ENCODE results near the gene GALNT16. TPM values are rescaled to one million over a fixed set of nuclear protein-coding genes. Genes with fewer than 3 reads are reported as not detected.
A peak's percentile ranks its signal among the peaks of the same experiment; 100 is the strongest.

The GALNT16 gene
- total and polyA plus RNA-seq, 7 donors, result 2.4 to 20.5 (median 5.3) TPM; not detected in 1

DNA sequence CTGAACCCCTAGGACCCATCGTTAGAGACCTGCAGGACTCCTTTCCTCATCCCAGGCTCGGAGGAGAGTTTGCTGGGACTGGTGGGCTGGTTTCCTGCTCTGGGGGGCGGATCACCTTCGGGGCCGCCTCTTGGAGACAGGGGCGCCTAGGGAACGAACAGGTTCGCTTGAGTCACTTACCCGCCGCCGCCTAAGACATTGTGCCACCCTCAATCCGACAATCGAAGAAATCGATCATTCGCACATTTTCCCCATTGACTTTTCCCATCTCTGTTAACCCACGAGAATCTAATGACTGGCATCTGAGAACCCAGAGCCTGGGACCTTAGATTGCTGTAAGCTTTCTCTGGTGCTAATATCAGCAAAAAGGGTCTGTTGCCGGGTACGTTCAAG is 138.9 kb downstream of the GALNT16 start:
- peaks cover 0 to 55% (median 43%) of the 10 kb centered on the region in 4 donors for H3K4me1 ChIP-seq
- peak overlapping the region; percentile 71 to 91 (median 84) for H3K4me3 ChIP-seq
- no peak for DNase-seq
- H3K27me3 ChIP-seq, result no peaks in the 10 kb centered on the region
- TF ChIP-seq, protein P1, sequence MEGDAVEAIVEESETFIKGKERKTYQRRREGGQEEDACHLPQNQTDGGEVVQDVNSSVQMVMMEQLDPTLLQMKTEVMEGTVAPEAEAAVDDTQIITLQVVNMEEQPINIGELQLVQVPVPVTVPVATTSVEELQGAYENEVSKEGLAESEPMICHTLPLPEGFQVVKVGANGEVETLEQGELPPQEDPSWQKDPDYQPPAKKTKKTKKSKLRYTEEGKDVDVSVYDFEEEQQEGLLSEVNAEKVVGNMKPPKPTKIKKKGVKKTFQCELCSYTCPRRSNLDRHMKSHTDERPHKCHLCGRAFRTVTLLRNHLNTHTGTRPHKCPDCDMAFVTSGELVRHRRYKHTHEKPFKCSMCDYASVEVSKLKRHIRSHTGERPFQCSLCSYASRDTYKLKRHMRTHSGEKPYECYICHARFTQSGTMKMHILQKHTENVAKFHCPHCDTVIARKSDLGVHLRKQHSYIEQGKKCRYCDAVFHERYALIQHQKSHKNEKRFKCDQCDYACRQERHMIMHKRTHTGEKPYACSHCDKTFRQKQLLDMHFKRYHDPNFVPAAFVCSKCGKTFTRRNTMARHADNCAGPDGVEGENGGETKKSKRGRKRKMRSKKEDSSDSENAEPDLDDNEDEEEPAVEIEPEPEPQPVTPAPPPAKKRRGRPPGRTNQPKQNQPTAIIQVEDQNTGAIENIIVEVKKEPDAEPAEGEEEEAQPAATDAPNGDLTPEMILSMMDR (IDR thresholded peaks at IDR 0.05), result no peak
- TF ChIP-seq POLR2AphosphoS5 (IDR thresholded peaks at IDR 0.05) (no peak), EP300 (IDR thresholded peaks at IDR 0.05) (no peak), POLR2A (IDR thresholded peaks at IDR 0.05) (no peak)
- no peaks in the 10 kb centered on the region for H3K9me3 ChIP-seq
- peaks cover 4 to 25% (median 18%) of the 10 kb centered on the region in 4 donors for H3K36me3 ChIP-seq
- peak overlapping the region; percentile 88 to 94 (median 90) for H3K27ac ChIP-seq
- 1% methylated on average over 18 of the region's 18 CpGs for WGBS, 2 donors
- intact Hi-C loops (cut with DNase I), result loop anchor here (2.0 to 10.0 kb wide), 4 partner anchors 60 to 363 kb away; partner anchors contain the start of gene DCAF5

DNA sequence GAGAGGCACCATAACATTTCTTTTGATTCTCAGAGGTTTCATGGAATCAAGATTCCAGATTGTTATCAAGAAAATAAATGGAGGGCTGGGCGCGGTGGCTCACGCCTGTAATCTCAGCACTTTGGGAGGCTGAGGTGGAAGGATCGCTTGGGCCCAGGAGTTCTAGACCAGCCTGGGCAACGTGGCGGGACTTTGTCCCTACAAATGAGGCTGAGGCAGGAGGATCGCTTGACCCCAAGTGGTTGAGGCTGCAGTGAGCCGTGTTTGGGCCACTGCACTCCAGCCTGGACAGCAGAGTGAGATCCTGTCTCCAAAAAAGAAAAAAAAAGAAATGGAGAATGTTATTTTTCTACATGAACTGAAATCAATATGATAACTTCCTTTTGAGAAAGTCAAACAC is 139.8 kb downstream of the GALNT16 start:
- no peak for DNase-seq
- H3K27ac ChIP-seq, result no peak overlapping the region
- no peaks in the 10 kb centered on the region for H3K27me3 ChIP-seq
- H3K9me3 ChIP-seq, result no peaks in the 10 kb centered on the region
- TF ChIP-seq POLR2A (IDR thresholded peaks at IDR 0.05) (no peak), POLR2AphosphoS5 (IDR thresholded peaks at IDR 0.05) (no peak), EP300 (IDR thresholded peaks at IDR 0.05) (no peak)
- TF ChIP-seq, protein P1 (IDR thresholded peaks at IDR 0.05), result no peak
- peaks cover 1 to 16% (median 11%) of the 10 kb centered on the region in 4 donors for H3K36me3 ChIP-seq
- H3K4me3 ChIP-seq, result peak overlapping the region in 3 of 4 donors; percentile 71 to 90 (median 78)
- WGBS, 2 donors, result 90 to 93% methylated on average over 8 of the region's 8 CpGs
- peaks cover 0 to 55% (median 43%) of the 10 kb centered on the region in 4 donors for H3K4me1 ChIP-seq
- intact Hi-C loops (cut with DNase I), result loop anchor here (2.0 to 10.0 kb wide), 4 partner anchors 59 to 363 kb away; partner anchors contain the start of gene DCAF5

DNA sequence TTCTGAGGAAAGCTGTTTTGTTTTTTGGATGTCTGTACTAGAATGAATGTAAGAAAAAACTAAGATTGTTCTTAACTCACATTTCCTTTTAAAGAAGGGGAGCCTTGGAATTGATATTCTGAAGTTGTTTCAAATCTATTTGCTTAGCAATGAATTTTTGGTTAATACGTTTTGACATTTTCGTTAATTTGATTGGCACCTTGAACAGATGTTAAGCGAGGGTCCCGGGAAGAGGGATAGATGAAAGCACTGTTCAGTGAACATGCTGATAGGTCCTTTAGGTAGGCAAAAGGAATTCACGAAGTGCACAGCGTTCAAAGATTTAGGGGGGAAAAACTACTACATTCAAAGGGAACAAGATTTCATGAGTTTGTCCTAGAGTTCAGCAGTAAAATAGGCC is 140.2 kb downstream of the GALNT16 start:
- WGBS, 2 donors, result 91 to 93% methylated on average over 6 of the region's 6 CpGs
- H3K9me3 ChIP-seq, result no peaks in the 10 kb centered on the region
- DNase-seq, result no peak
- H3K36me3 ChIP-seq, result peaks cover 0 to 12% (median 7%) of the 10 kb centered on the region in 4 donors
- intact Hi-C loops (cut with DNase I), result no loop called here
- no peak overlapping the region for H3K27ac ChIP-seq
- no peaks in the 10 kb centered on the region for H3K27me3 ChIP-seq
- H3K4me3 ChIP-seq, result peak overlapping the region in 1 of 4 donors; percentile 90
- no peak for TF ChIP-seq EP300 (IDR thresholded peaks at IDR 0.05)
- no peak for TF ChIP-seq POLR2A (IDR thresholded peaks at IDR 0.05)
- no peak for TF ChIP-seq POLR2AphosphoS5 (IDR thresholded peaks at IDR 0.05)
- TF ChIP-seq, protein P1 (IDR thresholded peaks at IDR 0.05), result no peak
- peaks cover 0 to 55% (median 43%) of the 10 kb centered on the region in 4 donors for H3K4me1 ChIP-seq

DNA sequence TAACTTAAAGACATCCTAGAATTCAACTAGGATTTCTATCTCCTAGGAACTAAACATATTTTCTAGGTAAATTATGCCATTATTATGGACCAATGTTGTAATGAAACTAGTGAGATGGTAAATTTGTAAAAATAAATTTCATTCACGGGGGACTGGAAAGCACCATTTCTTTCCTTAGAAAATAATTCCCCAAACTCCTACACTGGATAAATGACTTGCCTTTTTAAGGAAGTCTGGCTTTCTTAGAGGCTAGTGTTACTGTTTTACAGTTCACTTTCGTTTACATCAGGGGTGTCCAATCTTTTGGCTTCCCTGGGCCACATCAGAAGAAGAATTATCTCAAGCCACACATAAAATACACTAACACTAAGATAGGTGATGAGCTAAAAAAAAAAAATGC is 141.9 kb downstream of the GALNT16 start:
- DNase-seq, result no peak
- H3K9me3 ChIP-seq, result no peaks in the 10 kb centered on the region
- WGBS, 2 donors, result 77 to 81% methylated on average over 2 of the region's 2 CpGs
- intact Hi-C loops (cut with DNase I), result no loop called here
- peaks cover 0 to 43% (median 35%) of the 10 kb centered on the region in 4 donors for H3K4me1 ChIP-seq
- H3K36me3 ChIP-seq, result no peaks in the 10 kb centered on the region
- H3K27ac ChIP-seq, result no peak overlapping the region
- TF ChIP-seq POLR2AphosphoS5 (IDR thresholded peaks at IDR 0.05) (no peak), POLR2A (IDR thresholded peaks at IDR 0.05) (no peak), EP300 (IDR thresholded peaks at IDR 0.05) (no peak)
- TF ChIP-seq, protein P1 (IDR thresholded peaks at IDR 0.05), result no peak
- no peaks in the 10 kb centered on the region for H3K27me3 ChIP-seq
- no peak overlapping the region for H3K4me3 ChIP-seq

DNA sequence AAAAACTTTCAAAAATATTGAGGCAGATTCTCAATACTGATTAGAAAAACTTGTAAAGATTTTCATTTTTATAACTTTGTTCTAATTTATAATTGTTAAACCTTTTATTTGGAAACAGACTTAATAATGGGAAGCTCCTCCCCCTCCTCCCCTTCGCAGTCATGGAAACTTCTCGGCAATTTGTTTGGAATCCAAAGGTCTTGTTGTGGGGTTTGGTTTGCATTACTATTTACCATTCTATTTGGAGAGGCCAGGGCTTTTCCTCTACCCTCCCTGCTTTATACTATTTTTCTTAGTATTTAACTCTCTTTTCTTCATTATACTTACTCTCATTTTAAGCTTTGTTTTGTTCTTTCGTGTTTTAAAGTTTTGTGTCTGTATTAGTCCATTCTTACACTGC is 144.5 kb downstream of the GALNT16 start:
- Histone ChIP-seq H3K9me3 (no peaks in the 10 kb centered on the region), H3K27me3 (no peaks in the 10 kb centered on the region), H3K36me3 (no peaks in the 10 kb centered on the region), H3K4me1 (peaks cover 0 to 32% (median 23%) of the 10 kb centered on the region in 4 donors), H3K27ac (no peak overlapping the region), H3K4me3 (no peak overlapping the region)
- TF ChIP-seq POLR2A (IDR thresholded peaks at IDR 0.05) (no peak), POLR2AphosphoS5 (IDR thresholded peaks at IDR 0.05) (no peak), EP300 (IDR thresholded peaks at IDR 0.05) (no peak)
- TF ChIP-seq, protein P1 (IDR thresholded peaks at IDR 0.05), result no peak
- intact Hi-C loops (cut with DNase I), result no loop called here
- 89 to 92% methylated on average over 3 of the region's 3 CpGs for WGBS, 2 donors
- DNase-seq, result no peak
